GM18507 (cell line): ENCODE data around the gene THADA.
"Not testable (repeated sequence)": the region's sequence is repeated elsewhere in the genome, so short reads cannot be mapped to it uniquely, and the experiment has no call there.

Experiments used
- DNase-seq: peaks from one replicate; pipeline ENCODE4 v3.0.0; 2011; ENCODE audit warnings: low read depth; ENCODE audit not compliant: insufficient read length; ENCODE audit errors: extremely low spot score
- FAIRE-seq: peaks from 2 replicates; lab custom pipeline; 2011; peaks lifted over from hg19 to GRCh38; lab: Jason Lieb, UNC

The THADA gene

GRCh38 chr2:43453179-43454170 is 142.4 kb downstream of the THADA start:
- DNase-seq (no peak), FAIRE-seq (no peak)

- DNase-seq = no peak
Observed at GRCh38 chr2:43452318-43452731, 143.5 kb downstream of the THADA start.

GRCh38 chr2:43450617-43451016 is 145.2 kb downstream of the THADA start:
- FAIRE-seq (no peak), DNase-seq (no peak)

More at GRCh38 chr2:43452318-43452731, 143.5 kb downstream of the THADA start:
- no peak for FAIRE-seq

GRCh38 chr2:43448822-43449110 is 147.1 kb downstream of the THADA start:
- FAIRE-seq (no peak), DNase-seq (no peak)

GRCh38 chr2:43448011-43448821 is 147.6 kb downstream of the THADA start:
- DNase-seq (no peak), FAIRE-seq (no peak)

GRCh38 chr2:43446755-43447154 is 149.1 kb downstream of the THADA start:
- not testable (repeated sequence) for DNase-seq, FAIRE-seq

- DNase-seq (no peak), FAIRE-seq (no peak)
Observed at GRCh38 chr2:43445781-43446180, 150.1 kb downstream of the THADA start.

GRCh38 chr2:43444989-43445645 is 150.7 kb downstream of the THADA start:
- DNase-seq = no peak
- no peak for FAIRE-seq

GRCh38 chr2:43443282-43443681 is 152.6 kb downstream of the THADA start:
- no peak for FAIRE-seq
- no peak for DNase-seq

GRCh38 chr2:43441195-43441594 is 154.6 kb downstream of the THADA start:
- DNase-seq (no peak), FAIRE-seq (no peak)

GRCh38 chr2:43438858-43439655 is 156.8 kb downstream of the THADA start:
- FAIRE-seq = no peak
- DNase-seq = no peak

- FAIRE-seq (no peak), DNase-seq (no peak)
Observed at GRCh38 chr2:43438342-43438741, 157.5 kb downstream of the THADA start.

- no peak for FAIRE-seq
Observed at GRCh38 chr2:43437363-43437762, 158.5 kb downstream of the THADA start.

GRCh38 chr2:43436431-43436830 is 159.4 kb downstream of the THADA start:
- FAIRE-seq (no peak), DNase-seq (no peak)

More at GRCh38 chr2:43437363-43437762, 158.5 kb downstream of the THADA start:
- no peak for DNase-seq

- FAIRE-seq (no peak), DNase-seq (no peak)
Observed at GRCh38 chr2:43435746-43436145, 160.1 kb downstream of the THADA start.

- no peak for FAIRE-seq
- no peak for DNase-seq
Observed at GRCh38 chr2:43430489-43430888, 165.3 kb downstream of the THADA start.

- DNase-seq = no peak
- FAIRE-seq = no peak
Observed at GRCh38 chr2:43429369-43429768, 166.5 kb downstream of the THADA start.

- no peak for DNase-seq
- FAIRE-seq = no peak
Observed at GRCh38 chr2:43427032-43427424, 168.8 kb downstream of the THADA start.

GRCh38 chr2:43426305-43427031 is 169.4 kb downstream of the THADA start:
- FAIRE-seq (peak; percentile 97), DNase-seq (peak; percentile 52)
